ENCODE results near the gene EHD4.

EHD4 gene

GRCh38 chr15:41994171-41994650 lies 21.9 kb upstream of the EHD4 start:
- Histone ChIP-seq H3K36me3 (ENCODE audit: insufficient read depth, low read length) (no peaks in the 10 kb centered on the region), H3K4me1 (ENCODE audit: insufficient read depth, low read length) (no peaks in the 10 kb centered on the region), H4K20me1 (ENCODE audit: insufficient read depth, low read length) (no peaks in the 10 kb centered on the region), H3K9me3 (ENCODE audit: insufficient read depth, low read length, severe bottlenecking) (no peaks in the 10 kb centered on the region), H3K4me3 (ENCODE audit: low read depth in 1 of 2, low read length in 2 of 2) (no peak overlapping the region), H3K27me3 (ENCODE audit: insufficient read depth, low read length, poor library complexity) (no peaks in the 10 kb centered on the region), H3K27ac (ENCODE audit: low read length) (no peak overlapping the region), H3K79me2 (ENCODE audit: insufficient read depth, low read length) (no peaks in the 10 kb centered on the region), H2AFZ (ENCODE audit: low read depth, low read length) (no peak overlapping the region), H3K4me2 (ENCODE audit: insufficient read depth, low read length) (no peak overlapping the region), H3K9ac (ENCODE audit: low read depth, low read length) (no peak overlapping the region)
- TF ChIP-seq EZH2 (IDR thresholded peaks at IDR 0.05; ENCODE audit: borderline replicate concordance, low read depth, low read length, severe bottlenecking): no peak
- DNase-seq: no peak
- ATAC-seq (ENCODE audit: insufficient read depth, low read depth): no peak

GRCh38 chr15:41993472-41994170 lies 21.3 kb upstream of the EHD4 start:
- no peak for DNase-seq
- no peak overlapping the region for H3K27ac ChIP-seq (ENCODE audit: low read length)
- no peak overlapping the region for H2AFZ ChIP-seq (ENCODE audit: low read depth, low read length)
- no peak overlapping the region for H3K9ac ChIP-seq (ENCODE audit: low read depth, low read length)
- no peak for ATAC-seq (ENCODE audit: insufficient read depth, low read depth)
- H3K79me2 ChIP-seq (ENCODE audit: insufficient read depth, low read length): no peaks in the 10 kb centered on the region
- H3K4me1 ChIP-seq (ENCODE audit: insufficient read depth, low read length): no peaks in the 10 kb centered on the region
- H3K4me3 ChIP-seq (ENCODE audit: low read depth in 1 of 2, low read length in 2 of 2): no peak overlapping the region
- no peaks in the 10 kb centered on the region for H3K36me3 ChIP-seq (ENCODE audit: insufficient read depth, low read length)
- H3K27me3 ChIP-seq (ENCODE audit: insufficient read depth, low read length, poor library complexity): no peaks in the 10 kb centered on the region
- no peak overlapping the region for H3K4me2 ChIP-seq (ENCODE audit: insufficient read depth, low read length)
- TF ChIP-seq EZH2 (IDR thresholded peaks at IDR 0.05; ENCODE audit: borderline replicate concordance, low read depth, low read length, severe bottlenecking) (no peak), CTCF (IDR thresholded peaks at IDR 0.05; ENCODE audit: borderline replicate concordance, extremely low read depth, low read length, poor library complexity, severe bottlenecking) (no peak)
- H3K9me3 ChIP-seq (ENCODE audit: insufficient read depth, low read length, severe bottlenecking): no peaks in the 10 kb centered on the region
- H4K20me1 ChIP-seq (ENCODE audit: insufficient read depth, low read length): no peaks in the 10 kb centered on the region

GRCh38 chr15:41992803-41993190 lies 20.4 kb upstream of the EHD4 start:
- Histone ChIP-seq H3K9ac (ENCODE audit: low read depth, low read length) (no peak overlapping the region), H3K4me2 (ENCODE audit: insufficient read depth, low read length) (no peak overlapping the region), H3K9me3 (ENCODE audit: insufficient read depth, low read length, severe bottlenecking) (no peaks in the 10 kb centered on the region), H3K4me1 (ENCODE audit: insufficient read depth, low read length) (no peaks in the 10 kb centered on the region), H3K36me3 (ENCODE audit: insufficient read depth, low read length) (no peaks in the 10 kb centered on the region), H3K4me3 (ENCODE audit: low read depth in 1 of 2, low read length in 2 of 2) (no peak overlapping the region), H3K27me3 (ENCODE audit: insufficient read depth, low read length, poor library complexity) (no peaks in the 10 kb centered on the region), H2AFZ (ENCODE audit: low read depth, low read length) (no peak overlapping the region), H3K79me2 (ENCODE audit: insufficient read depth, low read length) (no peaks in the 10 kb centered on the region), H3K27ac (ENCODE audit: low read length) (no peak overlapping the region), H4K20me1 (ENCODE audit: insufficient read depth, low read length) (no peaks in the 10 kb centered on the region)
- TF ChIP-seq EZH2 (IDR thresholded peaks at IDR 0.05; ENCODE audit: borderline replicate concordance, low read depth, low read length, severe bottlenecking) (no peak), CTCF (IDR thresholded peaks at IDR 0.05; ENCODE audit: borderline replicate concordance, extremely low read depth, low read length, poor library complexity, severe bottlenecking) (no peak)
- DNase-seq (no peak), ATAC-seq (ENCODE audit: insufficient read depth, low read depth) (no peak)

- Histone ChIP-seq H3K9me3 (ENCODE audit: insufficient read depth, low read length, severe bottlenecking) (no peaks in the 10 kb centered on the region), H4K20me1 (ENCODE audit: insufficient read depth, low read length) (no peaks in the 10 kb centered on the region), H2AFZ (ENCODE audit: low read depth, low read length) (no peak overlapping the region), H3K27me3 (ENCODE audit: insufficient read depth, low read length, poor library complexity) (no peaks in the 10 kb centered on the region), H3K36me3 (ENCODE audit: insufficient read depth, low read length) (no peaks in the 10 kb centered on the region), H3K4me3 (ENCODE audit: low read depth in 1 of 2, low read length in 2 of 2) (no peak overlapping the region), H3K4me1 (ENCODE audit: insufficient read depth, low read length) (no peaks in the 10 kb centered on the region), H3K27ac (ENCODE audit: low read length) (no peak overlapping the region), H3K9ac (ENCODE audit: low read depth, low read length) (no peak overlapping the region), H3K4me2 (ENCODE audit: insufficient read depth, low read length) (no peak overlapping the region), H3K79me2 (ENCODE audit: insufficient read depth, low read length) (no peaks in the 10 kb centered on the region)
- no peak for TF ChIP-seq CTCF (IDR thresholded peaks at IDR 0.05; ENCODE audit: borderline replicate concordance, extremely low read depth, low read length, poor library complexity, severe bottlenecking)
- no peak for TF ChIP-seq EZH2 (IDR thresholded peaks at IDR 0.05; ENCODE audit: borderline replicate concordance, low read depth, low read length, severe bottlenecking)
- no peak for ATAC-seq (ENCODE audit: insufficient read depth, low read depth)
- DNase-seq: no peak
These were observed 19.9 kb upstream of the EHD4 start for GRCh38 chr15:41992151-41992802.

All from DND-41 (cell line).